HAP-1 (cell line): ENCODE measurements around the gene CES2.
"Not testable (repeated sequence)": the region's sequence is repeated elsewhere in the genome, so short reads cannot be mapped to it uniquely, and the experiment has no call there.

Experiments used
- DNase-seq, 2 experiments: peaks; one replicate each; pipeline ENCODE4 v3.0.0-alpha.2; 2016 to 2020; ENCODE audit warnings: low spot score in 2 of 2
- H3K27me3 ChIP-seq: fragments of 250-450 bp; sonication (Bioruptor Pico); 2 replicates; pipeline ENCODE4 v1.5.1; 2020; ENCODE audit warnings: low read depth, mild to moderate bottlenecking, moderate library complexity
- H3K36me3 ChIP-seq: fragments of 250-450 bp; sonication (Bioruptor Pico); replicated peaks from 2 replicates; pipeline ENCODE4 v1.5.1; 2020; ENCODE audit warnings: mild to moderate bottlenecking
- H3K4me1 ChIP-seq: fragments of 250-450 bp; sonication (Bioruptor Pico); 2 replicates; pipeline ENCODE4 v1.5.1; 2020; ENCODE audit warnings: mild to moderate bottlenecking
- H3K4me3 ChIP-seq: fragments of 250-450 bp; sonication (Bioruptor Pico); 2 replicates; pipeline ENCODE4 v1.5.1; 2020; ENCODE audit warnings: mild to moderate bottlenecking, moderate library complexity
- H3K9me3 ChIP-seq: fragments of 250-450 bp; sonication (Bioruptor Pico); 2 replicates; pipeline ENCODE4 v1.5.1; 2020; ENCODE audit warnings: mild to moderate bottlenecking, moderate library complexity
- in situ Hi-C: fragments of 300-500 bp; cut with MboI; formaldehyde crosslinking; loops from 3 replicates; pipeline ENCODE4 v1.14.3; 2020; ENCODE audit warnings: low sequenced_read_pairs, inconsistent platforms, mixed read lengths

Gene CES2

GRCh38 chr16:66928702-66929388, 6.5 kb upstream of the CES2 start:
- Histone ChIP-seq H3K4me1 (peaks cover 5% of the 10 kb centered on the region), H3K4me3 (no peak overlapping the region), H3K27me3 (peaks cover 10% of the 10 kb centered on the region), H3K36me3 (no peaks in the 10 kb centered on the region; the same call in 1 of the 2 replicates), H3K9me3 (no peaks in the 10 kb centered on the region)
- in situ Hi-C loops, result no loop called here
- peak in 1 of 2 experiments; percentile 63 for DNase-seq

DNA sequence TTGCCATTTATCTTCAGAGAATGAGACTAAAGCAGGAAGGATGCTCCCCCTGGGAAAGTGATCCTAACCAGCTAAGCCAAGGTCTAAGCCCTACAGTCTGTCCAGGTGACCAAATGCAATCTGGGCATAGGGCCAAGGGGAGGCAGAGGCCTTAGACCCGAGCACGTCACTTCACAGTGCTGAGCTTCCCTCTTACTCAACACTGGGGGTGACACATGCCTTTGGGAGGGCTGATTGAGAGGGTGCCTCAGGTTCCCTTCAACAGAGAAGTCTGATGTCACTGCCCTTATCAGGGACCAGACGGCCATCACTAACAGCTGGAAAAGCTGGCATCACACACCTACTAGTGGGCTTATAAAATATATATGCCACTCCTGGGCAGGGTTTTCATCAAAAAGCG, 5.1 kb upstream of the CES2 start:
- peaks cover 3% of the 10 kb centered on the region; the same call in 1 of the 2 replicates for H3K27me3 ChIP-seq
- in situ Hi-C loops, result no loop called here
- H3K4me3 ChIP-seq, result no peak overlapping the region
- H3K36me3 ChIP-seq, result no peaks in the 10 kb centered on the region; the same call in 1 of the 2 replicates
- no peaks in the 10 kb centered on the region for H3K9me3 ChIP-seq
- H3K4me1 ChIP-seq, result peaks cover 5% of the 10 kb centered on the region
- DNase-seq, result no peak

DNA sequence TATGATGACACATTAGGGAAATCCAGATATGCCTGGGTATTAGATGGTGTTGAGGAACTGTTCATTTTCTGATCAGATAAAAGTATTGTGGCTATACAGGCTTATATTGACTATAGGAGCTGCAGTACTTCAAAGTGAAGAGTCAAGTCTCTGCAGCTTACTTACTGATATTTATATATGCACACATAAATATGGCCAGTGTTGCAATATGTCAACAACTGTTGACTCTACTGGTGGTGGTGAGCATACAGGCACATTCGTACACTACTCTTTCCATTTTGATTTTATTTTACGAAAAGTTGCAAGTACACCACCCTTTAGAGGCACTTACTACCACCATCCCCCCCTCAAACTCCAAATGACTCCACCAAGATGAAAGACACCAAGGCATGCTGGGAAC, 3.7 kb upstream of the CES2 start:
- Histone ChIP-seq H3K4me3 (no peak overlapping the region), H3K9me3 (no peaks in the 10 kb centered on the region), H3K27me3 (no peaks in the 10 kb centered on the region), H3K36me3 (no peaks in the 10 kb centered on the region; the same call in 1 of the 2 replicates), H3K4me1 (peaks cover 5% of the 10 kb centered on the region)
- in situ Hi-C loops, result no loop called here
- DNase-seq, result no peak

DNA sequence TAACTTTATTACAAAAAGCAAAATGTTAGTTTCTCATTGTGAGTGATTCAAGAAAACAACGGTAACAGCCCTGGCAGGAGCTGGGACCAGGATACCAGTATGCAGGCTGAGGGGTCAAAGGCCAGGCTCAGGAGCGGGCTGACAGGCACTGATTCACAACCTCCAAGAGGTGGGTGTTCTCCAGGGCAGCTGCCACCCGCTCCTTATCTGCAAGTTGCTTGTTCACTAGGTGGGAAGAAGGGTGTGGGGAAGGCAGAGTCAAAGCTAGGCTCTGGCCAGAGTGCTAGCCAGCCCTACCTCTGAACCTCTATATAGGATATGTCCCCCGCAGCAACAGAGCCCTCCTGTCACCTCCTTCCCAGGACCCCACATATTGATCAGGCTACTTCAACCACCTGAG, 3.2 kb upstream of the CES2 start:
- H3K4me3 ChIP-seq, result no peak overlapping the region
- H3K9me3 ChIP-seq, result no peaks in the 10 kb centered on the region
- H3K27me3 ChIP-seq, result no peaks in the 10 kb centered on the region
- in situ Hi-C loops, result no loop called here
- no peak for DNase-seq
- H3K4me1 ChIP-seq, result peaks cover 5% of the 10 kb centered on the region
- H3K36me3 ChIP-seq, result no peaks in the 10 kb centered on the region; the same call in 1 of the 2 replicates

- no peak for DNase-seq
- in situ Hi-C loops, result no loop called here
- Histone ChIP-seq H3K27me3 (no peaks in the 10 kb centered on the region), H3K36me3 (peaks cover 3% of the 10 kb centered on the region; the same call in 1 of the 2 replicates), H3K4me3 (peak overlapping the region; percentile 71), H3K4me1 (peaks cover 5% of the 10 kb centered on the region), H3K9me3 (no peaks in the 10 kb centered on the region)
These were observed 1.6 kb upstream of the CES2 start for GRCh38 chr16:66933776-66934137.

DNA sequence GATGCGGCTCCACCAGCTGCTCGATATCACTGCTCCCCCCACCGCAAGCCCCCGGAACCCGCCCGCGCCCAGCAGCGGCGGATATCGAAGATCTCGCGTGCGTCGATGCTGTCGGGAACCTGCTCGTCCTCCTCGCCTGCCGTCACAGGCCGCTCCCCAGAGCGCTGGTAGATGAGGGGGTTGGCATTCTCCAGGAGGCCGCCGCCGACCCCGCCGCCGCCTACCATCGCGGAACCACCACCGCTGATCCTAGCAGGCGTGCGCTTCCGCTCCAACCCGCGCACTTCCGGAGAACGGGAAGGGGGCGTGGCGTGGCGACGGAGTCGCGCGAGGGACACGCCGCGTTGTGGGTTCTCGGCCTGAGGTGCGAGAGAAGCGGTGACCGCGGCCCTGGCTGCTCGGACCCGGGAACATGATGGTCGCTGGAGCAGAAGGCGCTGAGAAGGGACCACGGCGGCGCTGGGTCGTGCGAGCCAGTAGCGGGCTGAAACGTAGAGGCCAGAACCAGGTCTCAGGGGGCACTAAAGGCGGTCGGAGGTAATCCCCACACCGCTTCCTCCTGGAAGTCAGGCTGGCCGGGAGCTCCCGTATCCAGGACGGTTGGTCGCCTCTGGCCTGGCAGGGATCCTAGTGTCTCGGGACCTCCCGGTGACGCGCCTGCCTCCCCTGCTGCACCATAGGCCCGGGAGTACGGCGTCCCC, 1.0 kb upstream of the CES2 start, which contains the start of gene CIAO2B:
CIAO2B (minus strand) TSS at position 265 of the 701 bp plus-strand sequence; CDS start at position 227, 38 bp downstream.
- in situ Hi-C loops, result no loop called here
- Histone ChIP-seq H3K4me3 (peak within 1 kb of the TSS; percentile 71), H3K36me3 (peaks cover 8% of the 10 kb centered on the region), H3K4me1 (peaks cover 5% of the 10 kb centered on the region), H3K27me3 (no peaks in the 10 kb centered on the region), H3K9me3 (no peaks in the 10 kb centered on the region)
- DNase-seq, result peak; percentile 60 to 91

- H3K9me3 ChIP-seq, H3K27me3 ChIP-seq, in situ Hi-C loops, H3K4me1 ChIP-seq, DNase-seq: not testable (repeated sequence)
- H3K36me3 ChIP-seq, result peaks cover 14% of the 10 kb centered on the region
- H3K4me3 ChIP-seq, result peak overlapping the region; percentile 71
These were observed 440 bp upstream of the CES2 start for GRCh38 chr16:66934839-66935313.

- peaks cover 5% of the 10 kb centered on the region for H3K4me1 ChIP-seq
- H3K9me3 ChIP-seq, result no peaks in the 10 kb centered on the region
- DNase-seq, result no peak
- no peak overlapping the region for H3K4me3 ChIP-seq
- peaks cover 28% of the 10 kb centered on the region for H3K36me3 ChIP-seq
- in situ Hi-C loops, result no loop called here
- H3K27me3 ChIP-seq, result no peaks in the 10 kb centered on the region
These were observed 1.1 kb downstream of the CES2 start for GRCh38 chr16:66936462-66936861.

GRCh38 chr16:66936889-66937554, 1.7 kb downstream of the CES2 start:
- in situ Hi-C loops, result no loop called here
- DNase-seq, result no peak
- H3K9me3 ChIP-seq, result no peaks in the 10 kb centered on the region
- H3K4me3 ChIP-seq, result no peak overlapping the region
- peaks cover 5% of the 10 kb centered on the region for H3K4me1 ChIP-seq
- no peaks in the 10 kb centered on the region for H3K27me3 ChIP-seq
- peaks cover 34% of the 10 kb centered on the region for H3K36me3 ChIP-seq

- H3K9me3 ChIP-seq, result no peaks in the 10 kb centered on the region
- no peaks in the 10 kb centered on the region for H3K27me3 ChIP-seq
- H3K4me3 ChIP-seq, result no peak overlapping the region
- peaks cover 5% of the 10 kb centered on the region for H3K4me1 ChIP-seq
- DNase-seq, result no peak
- peaks cover 42% of the 10 kb centered on the region for H3K36me3 ChIP-seq
- in situ Hi-C loops, result no loop called here
These were observed 2.5 kb downstream of the CES2 start for GRCh38 chr16:66937725-66938337.

DNA sequence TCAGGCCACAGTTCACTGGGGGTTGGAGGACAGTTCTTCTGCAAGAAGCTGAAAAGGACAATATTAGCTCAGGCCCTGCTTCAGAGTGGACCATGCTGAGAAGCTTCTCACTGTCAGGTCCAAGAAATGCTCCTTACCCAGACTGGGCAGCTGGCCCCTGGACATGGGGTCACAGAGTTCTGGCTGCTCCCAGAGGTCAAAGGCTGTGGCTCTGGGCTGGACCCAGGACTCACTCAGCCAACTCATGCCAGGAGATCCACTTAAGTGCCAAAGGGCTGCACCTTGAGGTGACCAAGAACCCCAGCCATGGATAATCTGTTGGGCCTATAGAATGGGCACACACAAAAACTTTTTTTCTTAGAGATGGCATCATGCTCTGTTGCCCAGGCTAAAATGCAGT, 4.0 kb downstream of the CES2 start:
- no peak overlapping the region for H3K4me3 ChIP-seq
- peaks cover 47% of the 10 kb centered on the region for H3K36me3 ChIP-seq
- no peak for DNase-seq
- H3K4me1 ChIP-seq, result no peaks in the 10 kb centered on the region
- H3K27me3 ChIP-seq, result no peaks in the 10 kb centered on the region
- in situ Hi-C loops, result no loop called here
- H3K9me3 ChIP-seq, result no peaks in the 10 kb centered on the region

- Histone ChIP-seq H3K9me3 (no peaks in the 10 kb centered on the region), H3K4me3 (no peak overlapping the region), H3K27me3 (no peaks in the 10 kb centered on the region), H3K36me3 (peaks cover 47% of the 10 kb centered on the region), H3K4me1 (no peaks in the 10 kb centered on the region)
- in situ Hi-C loops, result no loop called here
- no peak for DNase-seq
These were observed 4.9 kb downstream of the CES2 start for GRCh38 chr16:66940236-66940635.

GRCh38 chr16:66942981-66943380, 7.7 kb downstream of the CES2 start:
- Histone ChIP-seq H3K27me3 (no peaks in the 10 kb centered on the region), H3K36me3 (peaks cover 47% of the 10 kb centered on the region), H3K4me1 (no peaks in the 10 kb centered on the region), H3K9me3 (no peaks in the 10 kb centered on the region), H3K4me3 (no peak overlapping the region)
- in situ Hi-C loops, result no loop called here
- DNase-seq, result no peak
